ENCODE results near the gene RPP25L. TPM values are rescaled to one million over a fixed set of nuclear protein-coding genes. Genes with fewer than 3 reads are reported as not detected.

Gene RPP25L
- total RNA-seq, 1 experiment from 2014 or later, result 40.3 TPM

GRCh38 chr9:34573599-34574325 is 38.1 kb downstream of the RPP25L start:
- Histone ChIP-seq H2AFZ (ENCODE audit: low read length) (no peak overlapping the region), H3K9me2 (replicated peaks; ENCODE audit: insufficient read depth, low read length) (no peaks in the 10 kb centered on the region), H3K9me3 (ENCODE audit: low read length) (no peaks in the 10 kb centered on the region), H3K27ac (ENCODE audit: low read length) (no peak overlapping the region), H3K4me3 (ENCODE audit: low read length) (no peak overlapping the region), H3K4me2 (ENCODE audit: low read depth, low read length, poor library complexity, severe bottlenecking) (no peak overlapping the region), H3K9ac (ENCODE audit: low read length) (no peak overlapping the region), H4K20me1 (ENCODE audit: insufficient read depth, low read depth, low read length) (no peaks in the 10 kb centered on the region), H3K36me3 (ENCODE audit: insufficient read depth, low read length) (no peaks in the 10 kb centered on the region), H3K27me3 (ENCODE audit: low read length) (no peaks in the 10 kb centered on the region), H3K79me2 (ENCODE audit: low read length) (no peaks in the 10 kb centered on the region), H3K4me1 (ENCODE audit: low read length) (no peaks in the 10 kb centered on the region)
- DNase-seq, result no peak

GRCh38 chr9:34572628-34573027 is 39.3 kb downstream of the RPP25L start:
- Histone ChIP-seq H3K9ac (ENCODE audit: low read length) (no peak overlapping the region), H3K9me3 (ENCODE audit: low read length) (no peaks in the 10 kb centered on the region), H3K27me3 (ENCODE audit: low read length) (no peaks in the 10 kb centered on the region), H3K36me3 (ENCODE audit: insufficient read depth, low read length) (no peaks in the 10 kb centered on the region), H3K4me3 (ENCODE audit: low read length) (no peak overlapping the region), H3K79me2 (ENCODE audit: low read length) (no peaks in the 10 kb centered on the region), H3K4me2 (ENCODE audit: low read depth, low read length, poor library complexity, severe bottlenecking) (no peak overlapping the region), H3K9me2 (replicated peaks; ENCODE audit: insufficient read depth, low read length) (no peaks in the 10 kb centered on the region), H2AFZ (ENCODE audit: low read length) (no peak overlapping the region), H3K27ac (ENCODE audit: low read length) (no peak overlapping the region), H3K4me1 (ENCODE audit: low read length) (no peaks in the 10 kb centered on the region), H4K20me1 (ENCODE audit: insufficient read depth, low read depth, low read length) (no peaks in the 10 kb centered on the region)
- DNase-seq, result no peak

- H3K4me3 ChIP-seq (ENCODE audit: low read length), result no peak overlapping the region
- H3K27me3 ChIP-seq (ENCODE audit: low read length), result no peaks in the 10 kb centered on the region
- H3K4me2 ChIP-seq (ENCODE audit: low read depth, low read length, poor library complexity, severe bottlenecking), result no peak overlapping the region
Measured at GRCh38 chr9:34572092-34572491, 39.8 kb downstream of the RPP25L start.

GRCh38 chr9:34571481-34571810 is 40.5 kb downstream of the RPP25L start:
- Histone ChIP-seq H3K9me2 (replicated peaks; ENCODE audit: insufficient read depth, low read length) (no peaks in the 10 kb centered on the region), H3K9me3 (ENCODE audit: low read length) (no peaks in the 10 kb centered on the region), H3K79me2 (ENCODE audit: low read length) (no peaks in the 10 kb centered on the region), H3K4me3 (ENCODE audit: low read length) (no peak overlapping the region), H3K9ac (ENCODE audit: low read length) (no peak overlapping the region), H2AFZ (ENCODE audit: low read length) (no peak overlapping the region), H3K4me1 (ENCODE audit: low read length) (no peaks in the 10 kb centered on the region), H4K20me1 (ENCODE audit: insufficient read depth, low read depth, low read length) (no peaks in the 10 kb centered on the region), H3K36me3 (ENCODE audit: insufficient read depth, low read length) (no peaks in the 10 kb centered on the region), H3K4me2 (ENCODE audit: low read depth, low read length, poor library complexity, severe bottlenecking) (no peak overlapping the region), H3K27ac (ENCODE audit: low read length) (no peak overlapping the region), H3K27me3 (ENCODE audit: low read length) (no peaks in the 10 kb centered on the region)
- DNase-seq, result no peak

More at GRCh38 chr9:34572092-34572491, 39.8 kb downstream of the RPP25L start:
- Histone ChIP-seq H3K36me3 (ENCODE audit: insufficient read depth, low read length) (no peaks in the 10 kb centered on the region), H2AFZ (ENCODE audit: low read length) (no peak overlapping the region), H3K4me1 (ENCODE audit: low read length) (no peaks in the 10 kb centered on the region), H3K9ac (ENCODE audit: low read length) (no peak overlapping the region), H4K20me1 (ENCODE audit: insufficient read depth, low read depth, low read length) (no peaks in the 10 kb centered on the region), H3K9me2 (replicated peaks; ENCODE audit: insufficient read depth, low read length) (no peaks in the 10 kb centered on the region), H3K27ac (ENCODE audit: low read length) (no peak overlapping the region), H3K9me3 (ENCODE audit: low read length) (no peaks in the 10 kb centered on the region), H3K79me2 (ENCODE audit: low read length) (no peaks in the 10 kb centered on the region)
- no peak for DNase-seq

GRCh38 chr9:34570809-34571480 is 41.0 kb downstream of the RPP25L start:
- Histone ChIP-seq H3K36me3 (ENCODE audit: insufficient read depth, low read length) (no peaks in the 10 kb centered on the region), H2AFZ (ENCODE audit: low read length) (no peak overlapping the region), H3K9me3 (ENCODE audit: low read length) (no peaks in the 10 kb centered on the region), H3K27me3 (ENCODE audit: low read length) (no peaks in the 10 kb centered on the region), H3K9ac (ENCODE audit: low read length) (no peak overlapping the region), H3K79me2 (ENCODE audit: low read length) (no peaks in the 10 kb centered on the region), H3K4me1 (ENCODE audit: low read length) (no peaks in the 10 kb centered on the region), H3K9me2 (replicated peaks; ENCODE audit: insufficient read depth, low read length) (no peaks in the 10 kb centered on the region), H3K4me2 (ENCODE audit: low read depth, low read length, poor library complexity, severe bottlenecking) (no peak overlapping the region), H4K20me1 (ENCODE audit: insufficient read depth, low read depth, low read length) (no peaks in the 10 kb centered on the region), H3K27ac (ENCODE audit: low read length) (no peak overlapping the region), H3K4me3 (ENCODE audit: low read length) (no peak overlapping the region)
- no peak for DNase-seq

GRCh38 chr9:34570376-34570775 is 41.5 kb downstream of the RPP25L start:
- H3K4me2 ChIP-seq (ENCODE audit: low read depth, low read length, poor library complexity, severe bottlenecking), result no peak overlapping the region
- no peaks in the 10 kb centered on the region for H3K79me2 ChIP-seq (ENCODE audit: low read length)
- H3K4me1 ChIP-seq (ENCODE audit: low read length), result no peaks in the 10 kb centered on the region
- no peak overlapping the region for H3K4me3 ChIP-seq (ENCODE audit: low read length)
- H3K36me3 ChIP-seq (ENCODE audit: insufficient read depth, low read length), result no peaks in the 10 kb centered on the region
- DNase-seq, result no peak
- no peak overlapping the region for H3K27ac ChIP-seq (ENCODE audit: low read length)
- H2AFZ ChIP-seq (ENCODE audit: low read length), result no peak overlapping the region
- H3K27me3 ChIP-seq (ENCODE audit: low read length), result no peaks in the 10 kb centered on the region
- no peaks in the 10 kb centered on the region for H4K20me1 ChIP-seq (ENCODE audit: insufficient read depth, low read depth, low read length)
- no peak overlapping the region for H3K9ac ChIP-seq (ENCODE audit: low read length)
- no peaks in the 10 kb centered on the region for H3K9me3 ChIP-seq (ENCODE audit: low read length)
- no peaks in the 10 kb centered on the region for H3K9me2 ChIP-seq (replicated peaks; ENCODE audit: insufficient read depth, low read length)

- no peak for DNase-seq
- Histone ChIP-seq H3K9me3 (ENCODE audit: low read length) (no peaks in the 10 kb centered on the region), H3K79me2 (ENCODE audit: low read length) (no peaks in the 10 kb centered on the region), H3K9me2 (replicated peaks; ENCODE audit: insufficient read depth, low read length) (no peaks in the 10 kb centered on the region), H3K4me3 (ENCODE audit: low read length) (no peak overlapping the region), H3K27me3 (ENCODE audit: low read length) (no peaks in the 10 kb centered on the region), H3K27ac (ENCODE audit: low read length) (no peak overlapping the region), H3K4me1 (ENCODE audit: low read length) (no peaks in the 10 kb centered on the region), H4K20me1 (ENCODE audit: insufficient read depth, low read depth, low read length) (no peaks in the 10 kb centered on the region), H3K4me2 (ENCODE audit: low read depth, low read length, poor library complexity, severe bottlenecking) (no peak overlapping the region), H2AFZ (ENCODE audit: low read length) (no peak overlapping the region), H3K36me3 (ENCODE audit: insufficient read depth, low read length) (no peaks in the 10 kb centered on the region), H3K9ac (ENCODE audit: low read length) (no peak overlapping the region)
Measured at GRCh38 chr9:34568774-34569173, 43.1 kb downstream of the RPP25L start.

GRCh38 chr9:34568133-34568532 is 43.8 kb downstream of the RPP25L start:
- Histone ChIP-seq H2AFZ (ENCODE audit: low read length) (no peak overlapping the region), H3K9me2 (replicated peaks; ENCODE audit: insufficient read depth, low read length) (no peaks in the 10 kb centered on the region), H3K27me3 (ENCODE audit: low read length) (no peaks in the 10 kb centered on the region)

More at GRCh38 chr9:34568133-34568532, 43.8 kb downstream of the RPP25L start:
- Histone ChIP-seq H4K20me1 (ENCODE audit: insufficient read depth, low read depth, low read length) (no peaks in the 10 kb centered on the region), H3K36me3 (ENCODE audit: insufficient read depth, low read length) (no peaks in the 10 kb centered on the region), H3K9ac (ENCODE audit: low read length) (no peak overlapping the region), H3K4me1 (ENCODE audit: low read length) (no peaks in the 10 kb centered on the region), H3K27ac (ENCODE audit: low read length) (no peak overlapping the region), H3K4me2 (ENCODE audit: low read depth, low read length, poor library complexity, severe bottlenecking) (no peak overlapping the region), H3K79me2 (ENCODE audit: low read length) (no peaks in the 10 kb centered on the region), H3K9me3 (ENCODE audit: low read length) (no peaks in the 10 kb centered on the region), H3K4me3 (ENCODE audit: low read length) (no peak overlapping the region)
- DNase-seq, result no peak

All from Karpas-422 (cell line).